GM21529 (cell line): Measurements from ENCODE around the gene DDX11.
"Not testable (repeated sequence)": the region's sequence is repeated elsewhere in the genome, so short reads cannot be mapped to it uniquely, and the experiment has no call there.

Source experiments
- ATAC-seq: cut with Tn5 transposase; IDR thresholded peaks from one replicate; pipeline ENCODE4 v1.9.1; 2021; ENCODE audit not compliant: unreplicated experiment

The DDX11 gene

GRCh38 chr12:31073527-31074332 lies at the start of gene DDX11:
Gene DDX11, plus strand, starts transcription at chr12:31073860. Its CDS starts 4,534 bp downstream, at chr12:31078394.
- peak; percentile 91 for ATAC-seq

- no peak for ATAC-seq
These were observed 47.5 kb upstream of the DDX11 start for GRCh38 chr12:31026202-31026601.

DNA sequence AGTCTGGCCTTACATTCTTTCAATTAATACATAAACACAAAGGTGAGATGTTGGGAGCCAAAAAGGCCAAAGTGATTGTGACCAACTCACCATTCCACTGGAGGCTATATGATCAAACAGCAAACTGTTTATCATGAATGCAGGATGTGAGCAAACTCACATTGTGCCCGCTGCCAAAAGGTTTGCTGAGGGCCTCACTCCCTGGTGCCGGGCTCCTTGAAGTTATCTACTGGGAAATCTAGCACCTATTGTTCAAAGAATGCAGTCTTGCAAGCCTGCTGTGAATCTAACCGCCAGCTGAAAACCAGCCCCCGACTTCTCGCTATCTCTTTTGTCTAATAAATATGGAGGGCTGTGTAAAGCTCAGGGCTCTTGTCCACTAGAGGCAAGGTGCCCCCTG lies 46.7 kb upstream of the DDX11 start:
- ATAC-seq, result not testable (repeated sequence)

GRCh38 chr12:31029468-31029867 lies 44.2 kb upstream of the DDX11 start:
- ATAC-seq, result no peak

DNA sequence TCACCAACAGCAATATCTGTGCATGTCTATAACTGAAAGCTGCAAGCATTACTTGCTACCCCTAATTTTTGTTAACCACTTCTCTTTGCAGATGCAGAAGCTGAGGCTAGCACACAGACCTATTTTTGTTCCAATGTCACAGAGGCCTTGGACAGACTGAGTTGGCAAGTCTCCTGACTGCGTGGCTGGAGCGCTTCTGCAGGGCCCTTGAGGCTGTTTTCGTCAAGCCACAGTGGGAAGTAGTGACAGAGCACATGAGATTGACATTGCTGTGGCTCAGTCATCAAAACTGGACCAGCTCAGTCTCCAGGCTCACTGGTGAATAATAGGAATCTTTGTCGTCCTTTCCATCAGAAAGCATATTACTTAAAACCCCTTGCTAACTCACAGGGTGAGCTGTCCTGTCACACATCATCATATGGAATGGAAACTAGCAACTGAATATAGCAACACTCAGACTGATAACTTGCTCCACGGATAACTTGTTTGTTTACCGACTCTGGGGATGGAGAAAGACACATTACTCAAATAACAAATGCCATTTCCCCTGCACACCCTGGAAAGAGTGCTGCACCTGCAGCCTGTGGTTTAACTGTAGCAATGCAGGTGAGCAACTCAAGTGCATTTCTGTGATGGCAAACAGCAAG lies 43.6 kb upstream of the DDX11 start:
- ATAC-seq, result no peak

GRCh38 chr12:31031951-31032335 lies 41.7 kb upstream of the DDX11 start:
- ATAC-seq, result no peak

GRCh38 chr12:31033146-31033545 lies 40.5 kb upstream of the DDX11 start:
- no peak for ATAC-seq

GRCh38 chr12:31033681-31034080 lies 40.0 kb upstream of the DDX11 start:
- ATAC-seq, result no peak

GRCh38 chr12:31034372-31034771 lies 39.3 kb upstream of the DDX11 start:
- ATAC-seq, result no peak

DNA sequence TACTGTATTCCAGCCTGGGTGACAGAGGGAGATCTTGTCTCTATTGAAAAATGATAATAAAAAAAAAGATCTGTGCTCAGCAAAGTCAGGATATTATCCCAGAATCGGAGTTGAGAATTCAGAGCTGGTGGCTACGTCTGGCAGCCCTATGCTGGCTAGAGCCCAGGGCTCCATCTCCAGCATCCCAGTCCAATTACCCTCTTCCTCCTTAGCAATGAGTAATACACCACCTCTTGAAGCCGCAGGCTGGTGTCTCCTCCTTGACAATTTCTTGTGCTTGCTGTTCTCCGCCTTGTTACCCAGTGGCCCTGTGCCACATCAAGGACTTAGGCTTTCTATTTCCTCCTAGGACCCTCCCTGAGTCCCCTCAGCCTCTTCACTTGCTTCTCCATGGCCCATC lies 38.4 kb upstream of the DDX11 start:
- no peak for ATAC-seq

- ATAC-seq, result no peak
These were observed 37.5 kb upstream of the DDX11 start for GRCh38 chr12:31035967-31036665.

DNA sequence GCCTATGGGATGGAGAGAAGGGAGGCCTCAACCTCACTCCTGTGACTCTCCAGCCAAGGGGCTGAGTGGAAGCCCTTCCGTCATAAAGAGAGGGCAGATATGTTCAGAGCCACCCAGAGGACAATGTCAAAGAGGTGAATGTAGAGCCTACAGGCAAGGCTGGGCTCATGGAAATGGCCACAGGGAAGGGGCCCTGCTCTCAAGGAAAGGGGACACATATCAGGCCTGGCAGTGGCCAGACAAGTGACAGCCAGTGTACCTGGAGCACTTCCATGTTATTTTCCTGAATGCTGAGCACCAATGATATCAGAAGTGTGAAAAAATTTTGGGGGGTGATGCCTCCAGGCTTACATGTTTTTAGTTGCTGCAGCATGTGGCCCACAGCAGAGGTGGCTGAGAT lies 36.6 kb upstream of the DDX11 start:
- ATAC-seq, result no peak

- no peak for ATAC-seq
These were observed 35.7 kb upstream of the DDX11 start for GRCh38 chr12:31037931-31038330.

GRCh38 chr12:31041033-31041564 lies 32.6 kb upstream of the DDX11 start:
- ATAC-seq, result no peak

- not testable (repeated sequence) for ATAC-seq
These were observed 23.5 kb upstream of the DDX11 start for GRCh38 chr12:31050143-31050542.

DNA sequence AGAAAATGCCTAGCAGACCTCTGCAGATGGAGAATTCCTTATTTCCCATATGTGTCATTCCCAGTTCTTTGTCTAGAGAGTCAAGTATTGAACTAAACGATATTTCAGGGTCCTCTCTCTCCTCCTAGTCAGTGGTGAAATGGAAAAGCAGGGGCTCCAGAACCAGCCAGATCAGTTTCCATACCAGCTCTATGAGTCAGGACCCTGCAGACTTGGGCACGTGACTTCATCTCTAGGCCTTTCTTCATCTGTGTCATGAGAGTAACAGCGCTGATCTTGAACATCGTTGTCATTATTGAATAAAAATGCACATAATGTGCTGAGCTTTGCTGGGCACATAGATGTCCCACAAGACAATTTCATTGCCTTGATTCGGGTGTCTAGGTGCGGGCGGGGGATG lies 23.1 kb upstream of the DDX11 start:
- not testable (repeated sequence) for ATAC-seq

DNA sequence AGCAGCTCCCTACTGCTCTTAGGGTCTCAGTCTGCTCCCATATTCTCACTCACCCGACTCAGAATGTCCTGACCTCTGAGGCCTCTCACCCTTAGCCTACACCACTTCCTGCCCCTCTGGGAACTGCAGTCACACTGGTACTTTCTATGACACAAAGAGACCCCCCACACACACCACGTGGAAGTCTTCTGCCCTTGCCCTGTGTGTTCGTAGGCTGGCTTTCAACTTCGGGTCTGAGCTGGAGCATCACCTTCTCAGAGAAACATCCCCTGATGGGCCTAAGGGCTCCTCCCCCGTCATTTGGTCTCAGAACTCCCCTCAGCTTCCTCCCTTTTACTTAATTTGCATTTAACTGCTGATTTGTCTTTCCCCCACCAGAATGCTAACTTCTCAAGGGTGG lies 22.0 kb upstream of the DDX11 start:
- peak; percentile 83 for ATAC-seq

GRCh38 chr12:31052121-31052520 lies 21.5 kb upstream of the DDX11 start:
- peak; percentile 16 for ATAC-seq

GRCh38 chr12:31052666-31053439 lies 20.8 kb upstream of the DDX11 start:
- not testable (repeated sequence) for ATAC-seq

GRCh38 chr12:31053944-31054343 lies 19.7 kb upstream of the DDX11 start:
- not testable (repeated sequence) for ATAC-seq

GRCh38 chr12:31057671-31058070 lies 16.0 kb upstream of the DDX11 start:
- ATAC-seq, result no peak
